NCI-H128 (cell line): Measurements from ENCODE around the gene MAP7.
"Not testable (repeated sequence)": the region's sequence is repeated elsewhere in the genome, so short reads cannot be mapped to it uniquely, and the experiment has no call there.

Experiments
- DNase-seq: peaks from one replicate; lab custom pipeline; 2025; ENCODE audit not compliant: unreplicated experiment; lab: John Stamatoyannopoulos, UW

The MAP7 gene

DNA sequence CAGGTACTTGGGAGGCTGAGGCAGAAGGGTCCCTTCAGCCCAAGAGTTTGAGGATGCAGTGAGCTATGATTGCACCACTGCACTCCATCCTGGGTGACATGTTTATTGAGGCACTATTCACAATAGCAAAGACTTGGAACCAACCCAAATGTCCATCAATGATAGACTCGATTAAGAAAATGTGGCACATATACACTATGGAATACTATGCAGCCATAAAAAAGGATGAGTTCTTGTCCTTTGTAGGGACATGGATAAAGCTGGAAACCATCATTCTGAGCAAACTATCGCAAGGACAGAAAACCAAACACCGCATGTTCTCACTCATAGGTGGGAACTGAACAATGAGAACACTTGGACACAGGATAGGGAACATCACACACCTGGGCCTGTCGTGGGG, 149.0 kb downstream of the MAP7 start:
- not testable (repeated sequence) for DNase-seq

GRCh38 chr6:136398453-136398852, 151.8 kb downstream of the MAP7 start:
- no peak for DNase-seq

GRCh38 chr6:136396908-136397307, 153.3 kb downstream of the MAP7 start:
- DNase-seq = no peak

- not testable (repeated sequence) for DNase-seq
These were observed 159.3 kb downstream of the MAP7 start for GRCh38 chr6:136390959-136391358.

DNA sequence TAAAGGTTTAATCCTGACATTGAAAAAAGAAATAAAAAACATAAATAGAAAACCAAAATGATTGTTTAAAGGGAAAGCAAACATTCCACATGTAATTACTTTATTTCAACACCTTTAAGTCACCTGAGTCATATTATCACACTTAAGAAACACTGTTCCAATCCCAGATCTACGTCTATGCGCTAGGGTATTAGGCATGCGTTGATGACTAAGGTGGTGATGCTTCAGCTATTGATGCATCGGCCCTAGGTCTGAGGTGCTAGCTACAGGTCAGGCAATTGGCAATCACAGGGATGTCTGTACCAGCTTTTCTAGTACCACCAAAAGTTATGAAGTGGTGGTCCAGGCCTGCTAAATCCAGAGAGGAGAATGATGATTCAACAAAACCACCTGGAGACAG, 162.9 kb downstream of the MAP7 start:
- no peak for DNase-seq

DNA sequence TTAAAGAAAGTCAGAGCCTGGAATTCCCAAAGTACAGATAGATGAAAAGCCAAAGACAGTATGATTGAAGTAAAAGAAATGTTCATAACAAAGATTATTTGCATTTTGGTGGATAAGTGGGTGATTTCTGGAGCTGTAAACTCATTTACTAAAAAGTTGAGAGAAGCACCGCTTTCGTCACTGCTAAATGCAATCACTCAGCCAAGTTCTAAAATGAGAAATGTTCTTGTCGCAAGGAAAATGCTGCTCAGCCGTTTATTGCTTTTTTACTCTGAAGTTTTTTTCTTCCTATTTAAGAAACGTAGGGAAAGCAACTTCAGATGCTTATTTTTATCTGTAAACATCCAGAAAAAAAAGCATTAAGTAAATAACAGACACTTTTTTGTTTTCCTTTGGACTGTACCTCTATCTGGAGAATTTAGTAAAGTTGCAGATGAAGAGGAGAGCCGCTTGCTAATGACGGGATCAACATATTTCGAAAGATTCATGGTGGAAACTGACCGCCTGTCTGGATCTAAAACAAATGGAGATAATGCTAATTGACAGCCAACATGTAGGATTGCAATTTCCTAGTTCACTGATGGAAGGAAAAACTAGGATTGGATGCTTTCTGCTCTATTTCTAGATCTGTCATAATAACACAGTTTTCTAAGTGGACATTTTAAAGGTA, 166.8 kb downstream of the MAP7 start:
- no peak for DNase-seq

GRCh38 chr6:136382676-136383252, 167.5 kb downstream of the MAP7 start:
- DNase-seq = no peak

DNA sequence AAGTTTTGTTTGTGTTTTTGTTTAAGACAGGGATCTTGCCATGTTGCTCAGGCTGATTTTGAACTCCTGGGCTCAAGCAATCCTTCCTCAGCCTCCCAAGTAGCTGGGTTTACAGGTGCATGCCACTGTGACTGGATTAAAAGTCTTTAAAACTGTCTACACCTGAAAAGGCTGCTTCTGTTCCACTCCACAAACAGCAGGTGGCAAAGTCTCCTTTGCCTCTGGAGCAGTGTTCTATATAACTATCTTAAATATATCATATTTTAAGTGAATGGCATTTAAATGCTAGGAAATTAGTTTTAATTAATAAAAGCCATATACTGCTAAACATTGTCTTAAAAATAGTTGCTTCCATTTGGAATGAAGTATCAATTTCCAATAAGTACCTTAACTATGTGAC, 171.3 kb downstream of the MAP7 start:
- no peak for DNase-seq

DNA sequence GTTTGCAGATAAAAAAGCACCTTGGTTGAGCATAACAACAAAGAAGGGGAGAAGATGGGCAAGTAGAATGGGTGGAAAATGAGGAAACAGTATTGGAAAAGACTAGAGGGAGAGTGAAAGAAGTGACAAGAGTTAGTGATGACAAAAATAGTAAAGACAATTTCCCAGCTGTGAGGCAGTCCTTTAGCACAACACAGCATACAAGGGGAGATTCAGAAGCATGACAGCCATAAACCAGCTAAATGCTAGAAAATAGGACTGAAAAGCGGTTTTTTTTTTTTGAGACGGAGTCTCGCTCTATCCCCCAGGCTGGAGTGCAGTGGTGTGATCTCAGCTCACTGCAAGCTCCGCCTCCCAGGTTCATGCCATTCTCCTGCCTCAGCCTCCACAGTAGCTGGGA, 174.4 kb downstream of the MAP7 start:
- DNase-seq = not testable (repeated sequence)

- DNase-seq = no peak
These were observed 178.3 kb downstream of the MAP7 start for GRCh38 chr6:136371959-136372358.

DNA sequence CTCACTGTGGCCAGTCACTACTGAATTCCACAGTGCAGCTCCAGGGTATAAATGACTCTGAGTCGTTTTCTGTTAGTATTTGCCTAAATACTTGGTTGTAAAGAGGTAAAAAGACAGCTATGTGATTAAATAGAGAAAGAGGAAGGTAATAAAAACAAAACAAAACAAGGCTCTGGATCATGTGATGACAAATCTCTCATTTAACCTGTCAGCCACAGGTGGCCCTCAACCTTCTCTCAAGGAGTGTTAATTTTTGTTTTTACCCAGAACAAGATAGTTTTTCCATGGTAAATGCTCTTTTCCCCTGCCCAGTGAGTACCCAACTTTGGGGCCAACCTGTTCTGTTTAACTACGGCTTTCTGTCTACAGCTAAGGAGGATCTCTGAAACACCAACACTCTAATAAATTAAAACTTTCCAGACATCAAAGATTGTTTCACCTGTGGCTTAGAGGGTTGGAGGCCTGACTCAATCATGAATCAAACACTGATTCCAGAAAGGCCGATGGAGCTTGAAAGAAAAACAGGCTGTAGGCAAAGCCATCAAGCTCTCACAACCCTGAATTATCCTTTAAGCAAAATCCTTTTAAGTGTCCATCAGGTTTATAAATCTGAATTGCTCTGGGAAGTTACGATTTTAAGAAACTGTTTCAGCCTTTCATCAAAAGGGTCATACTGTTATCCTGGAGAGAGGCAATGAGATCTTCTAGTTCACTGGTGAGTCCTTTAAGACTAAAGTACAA, 179.1 kb downstream of the MAP7 start:
- DNase-seq = no peak

GRCh38 chr6:136365776-136366354, 184.4 kb downstream of the MAP7 start:
- no peak for DNase-seq

- DNase-seq = no peak
These were observed 187.5 kb downstream of the MAP7 start for GRCh38 chr6:136362421-136363356.

DNA sequence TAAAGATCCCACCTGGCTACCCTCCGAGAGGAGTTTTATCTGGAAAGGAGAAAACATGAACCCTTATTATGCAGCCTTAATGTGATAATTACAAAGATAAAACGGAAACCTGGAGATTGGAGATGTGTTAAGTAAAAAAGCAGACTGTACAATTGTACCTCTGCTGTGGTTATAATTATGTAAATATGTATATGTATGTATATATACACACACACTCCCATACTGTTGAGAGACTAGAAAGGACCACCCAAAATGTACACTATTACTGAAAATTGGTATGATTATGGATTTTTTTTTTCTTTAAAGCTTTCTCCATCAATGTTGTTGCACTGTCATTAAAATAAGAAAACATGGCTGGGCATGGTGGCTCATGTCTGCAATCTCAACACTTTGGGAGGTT, 188.4 kb downstream of the MAP7 start:
- DNase-seq = no peak

GRCh38 chr6:136360783-136361182, 189.4 kb downstream of the MAP7 start:
- DNase-seq = no peak

DNA sequence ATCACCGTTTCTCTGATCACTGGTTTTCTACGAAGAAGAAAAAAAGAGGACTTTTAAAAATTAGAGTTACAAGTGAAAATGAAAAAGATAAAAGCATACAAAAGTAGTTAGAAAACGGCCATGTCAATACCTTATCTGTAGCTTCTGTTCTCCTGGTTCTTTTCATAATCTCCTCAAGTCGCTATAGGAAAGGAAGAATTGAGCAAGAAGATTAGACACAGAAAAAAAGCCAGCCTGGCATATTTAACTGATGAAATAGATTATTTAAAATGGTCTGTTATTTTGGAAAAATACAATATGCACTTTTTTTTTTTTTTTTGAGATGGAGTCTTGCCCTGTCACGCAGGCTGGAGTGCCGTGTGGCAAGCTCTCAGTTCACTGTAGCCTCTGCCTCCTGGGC, 190.4 kb downstream of the MAP7 start:
- no peak for DNase-seq

DNA sequence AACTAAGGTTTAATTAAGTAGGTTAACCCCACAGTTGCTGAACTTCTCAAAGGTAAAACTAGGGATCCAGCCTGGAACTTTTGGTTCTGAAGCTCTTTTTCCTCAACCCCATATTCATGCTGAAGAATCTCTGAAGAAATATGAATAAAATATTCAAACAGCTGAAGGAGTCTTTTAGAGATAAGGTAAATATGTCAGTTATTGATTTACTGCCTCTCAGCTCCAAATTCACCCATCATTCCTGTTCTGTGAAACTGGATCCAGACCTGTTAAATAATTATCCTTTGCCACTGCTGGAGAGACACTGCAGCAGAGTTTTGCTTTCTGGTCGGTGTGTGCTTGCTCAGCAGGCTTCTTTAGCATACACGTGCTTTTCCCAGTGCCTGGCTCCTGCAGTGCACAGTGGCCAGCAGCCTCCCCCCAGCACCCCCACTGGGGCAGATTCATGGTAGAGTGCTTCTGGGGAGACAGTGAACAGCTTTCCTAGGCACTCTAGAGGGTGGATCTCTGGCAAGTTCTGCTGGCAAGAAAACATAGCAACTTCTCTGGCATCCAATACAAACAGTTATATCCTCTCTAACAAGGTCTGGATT, 198.6 kb downstream of the MAP7 start:
- DNase-seq = no peak

DNA sequence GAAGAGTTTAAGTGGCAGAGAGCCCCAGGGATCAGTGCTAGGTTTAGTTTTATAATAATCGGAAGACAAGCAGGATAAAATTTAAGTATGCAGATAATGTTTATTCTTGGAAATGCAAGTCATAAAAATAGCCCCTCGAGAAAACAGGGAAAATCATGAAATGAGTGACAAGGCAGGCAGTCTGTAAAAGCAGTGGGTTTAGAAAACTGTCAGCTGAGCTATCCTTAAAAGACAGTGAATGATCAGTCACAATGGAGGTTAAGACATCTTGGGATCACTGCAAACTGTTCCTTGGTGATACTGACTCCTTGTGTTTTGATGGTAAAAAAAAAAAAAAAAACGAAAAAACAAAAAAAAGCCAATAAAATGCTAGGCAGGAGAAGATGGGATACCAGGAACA, 199.3 kb downstream of the MAP7 start:
- DNase-seq = no peak

GRCh38 chr6:136347847-136348246, 202.4 kb downstream of the MAP7 start:
- no peak for DNase-seq

GRCh38 chr6:136345145-136345544, 205.1 kb downstream of the MAP7 start:
- no peak for DNase-seq

- no peak for DNase-seq
These were observed 205.8 kb downstream of the MAP7 start for GRCh38 chr6:136344420-136344819.
